Fibroblast of lung (primary cell): ENCODE results near the gene VWF.

Experiments
- EZH2 ChIP-seq: IDR thresholded peaks from 2 replicates; pipeline ENCODE4 v1.5.1; 2012; ENCODE audit warnings: low read length, control low read depth, mild to moderate bottlenecking; ENCODE audit errors: missing control alignments
- TF ChIP-seq, protein P1 (sequence below), 2 donors: IDR thresholded peaks in 1 of 2; conservative IDR thresholded peaks in 1 of 2; 1 replicate in 1 of 2; 2 replicates in 1 of 2; pipeline ENCODE4 v1.5.1; 2011 to 2012; ENCODE audit warnings: low read length in 2 of 2, control low read depth in 1 of 2, inconsistent platforms in 1 of 2, low read depth in 1 of 2, mild to moderate bottlenecking in 1 of 2

DNA sequence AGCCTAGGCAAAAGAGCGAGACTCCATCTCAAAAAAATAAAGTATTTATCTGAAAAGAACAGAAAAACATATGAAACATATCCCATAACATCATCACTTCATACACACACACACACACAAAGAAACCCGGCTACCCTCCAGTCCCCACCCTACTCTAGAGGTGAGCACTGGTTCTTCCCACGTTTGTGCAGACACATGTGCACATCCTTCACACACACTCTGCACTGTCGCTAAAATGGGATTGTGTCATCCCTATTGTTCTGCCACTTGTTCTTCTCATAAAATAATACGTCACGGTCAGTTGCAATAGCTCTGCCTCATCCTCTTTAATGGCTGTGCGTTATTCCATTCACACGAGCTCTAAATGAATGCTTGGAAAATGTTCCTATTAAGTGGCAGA lies 93.5 kb downstream of the VWF start:
- TF ChIP-seq, protein P1, sequence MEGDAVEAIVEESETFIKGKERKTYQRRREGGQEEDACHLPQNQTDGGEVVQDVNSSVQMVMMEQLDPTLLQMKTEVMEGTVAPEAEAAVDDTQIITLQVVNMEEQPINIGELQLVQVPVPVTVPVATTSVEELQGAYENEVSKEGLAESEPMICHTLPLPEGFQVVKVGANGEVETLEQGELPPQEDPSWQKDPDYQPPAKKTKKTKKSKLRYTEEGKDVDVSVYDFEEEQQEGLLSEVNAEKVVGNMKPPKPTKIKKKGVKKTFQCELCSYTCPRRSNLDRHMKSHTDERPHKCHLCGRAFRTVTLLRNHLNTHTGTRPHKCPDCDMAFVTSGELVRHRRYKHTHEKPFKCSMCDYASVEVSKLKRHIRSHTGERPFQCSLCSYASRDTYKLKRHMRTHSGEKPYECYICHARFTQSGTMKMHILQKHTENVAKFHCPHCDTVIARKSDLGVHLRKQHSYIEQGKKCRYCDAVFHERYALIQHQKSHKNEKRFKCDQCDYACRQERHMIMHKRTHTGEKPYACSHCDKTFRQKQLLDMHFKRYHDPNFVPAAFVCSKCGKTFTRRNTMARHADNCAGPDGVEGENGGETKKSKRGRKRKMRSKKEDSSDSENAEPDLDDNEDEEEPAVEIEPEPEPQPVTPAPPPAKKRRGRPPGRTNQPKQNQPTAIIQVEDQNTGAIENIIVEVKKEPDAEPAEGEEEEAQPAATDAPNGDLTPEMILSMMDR (conservative IDR thresholded peaks at IDR 0.05 in 1 of 2, IDR thresholded peaks at IDR 0.05 in 1 of 2; ENCODE audit: low read depth in 1 of 2, low read length in 2 of 2): no peak
- no peak for TF ChIP-seq EZH2
